Heart left ventricle (tissue), 16 donors: ENCODE results near the gene SERPINA9. TPM values are rescaled to one million over a fixed set of nuclear protein-coding genes. Genes with fewer than 3 reads are reported as not detected.

Experiments used
- ATAC-seq, 4 donors: fragments of 200-7000 bp; cut with Tn5 transposase; one replicate each; pipeline ENCODE4 v1.9.1; 2020 to 2022; ENCODE audit warnings: moderate library complexity in 4 of 4, mild to moderate bottlenecking in 3 of 4, moderate number of reproducible peaks in 1 of 4
- DNase-seq, 5 donors: peaks; one replicate each; pipeline ENCODE4 v3.0.0-alpha.2; 2020
- H3K27ac ChIP-seq, 12 donors: fragments of 200-600 bp; sonication (generic) in 4 of 12; one replicate each; pipeline versions ENCODE4 v1.5.0 to v1.8.0; 2016 to 2022; ENCODE audit warnings: mild to moderate bottlenecking in 2 of 12
- H3K27me3 ChIP-seq, 9 donors: fragments of 200-600 bp; sonication (generic) in 2 of 9; one replicate each; pipeline versions ENCODE4 v1.5.1 to v1.8.0; 2016 to 2022; ENCODE audit warnings: mild to moderate bottlenecking in 3 of 9
- H3K36me3 ChIP-seq, 9 donors: fragments of 200-600 bp; sonication (generic) in 2 of 9; one replicate each; pipeline versions ENCODE4 v1.5.0 to v1.8.0; 2018 to 2022; ENCODE audit warnings: mild to moderate bottlenecking in 2 of 9
- H3K4me1 ChIP-seq, 12 donors: fragments of 200-600 bp; sonication (generic) in 4 of 12; one replicate each; pipeline versions ENCODE4 v1.5.0 to v1.8.0; 2016 to 2022; ENCODE audit warnings: mild to moderate bottlenecking in 3 of 12
- H3K4me3 ChIP-seq, 12 donors: fragments of 200-600 bp; sonication (generic) in 4 of 12; one replicate each; pipeline versions ENCODE4 v1.5.0 to v1.8.0; 2017 to 2022; ENCODE audit warnings: mild to moderate bottlenecking in 9 of 12, moderate library complexity in 4 of 12
- H3K9me3 ChIP-seq, 12 donors: fragments of 200-600 bp; sonication (generic) in 4 of 12; one replicate each; pipeline versions ENCODE4 v1.5.0 to v1.8.0; 2016 to 2022; ENCODE audit warnings: mild to moderate bottlenecking in 1 of 12
- CTCF ChIP-seq, 12 donors: fragments of 200-600 bp; sonication (generic) in 4 of 12; IDR thresholded peaks; one replicate each; pipeline versions ENCODE4 v1.5.0 to v1.8.0; 2018 to 2022; ENCODE audit warnings: antibody characterized with exemption in 12 of 12, mild to moderate bottlenecking in 5 of 12
- POLR2A ChIP-seq, 2 donors: fragments of 450-650 bp; IDR thresholded peaks; one replicate each; pipeline ENCODE4 v1.6.1; 2017; ENCODE audit warnings: antibody characterized with exemption in 2 of 2, mild to moderate bottlenecking in 2 of 2, moderate library complexity in 2 of 2
- WGBS, 4 donors: extraction: QIAGEN DNeasy Blood & Tissue Kit in 2 of 4; methylation state at CpG; one replicate each; pipeline versions ENCODE4 v1.1.5 to v1.1.7; 2013 to 2018; 5-methylcytosine and 5-hydroxymethylcytosine counted together
- intact Hi-C, 10 donors: fragments of 100-400 bp; cut with DNase I; formaldehyde crosslinking; loops; one replicate each; pipeline versions ENCODE4 v1.11.1 to v1.14.2; 2022
- polyA plus RNA-seq, 2 donors: library from polyadenylated mRNA; stranded (reverse); fragments of 200-250 nt; gene quantifications; one replicate each; pipeline ENCODE4 v1.2.3, GENCODE V29; 2013
- total RNA-seq, 9 donors: library from RNA; depleted of rRNA in 2 of 9; stranded (reverse); fragments of >200 nt in 2 of 9; fragmentation: NEBNext Ultra II Directional in 3 of 9; extraction: Animal tissue kit (Norgen Biotek cat#: 25700) in 3 of 9; gene quantifications; one replicate each; pipeline versions ENCODE4 v1.1.0 to v1.2.4, GENCODE V29; 2016 to 2023
- donor health status: ischemic (EF 13 %, LVEDD 7.1; RV severe dilation, severe dysfunction).
- donor health status: healthy with polysubstance abuse.
- donor health status: DM: no; HTN: yes; CAD: no.
- donor health status: DM: no; HTN: no; CAD: no.
- donor health status: ischemic (EF 25% LVEDD 6.9; RV normal size, moderate dysfunction).
- donor health status: ischemic (EF 25% LVEDD 5.7; RV mildly dilated, moderate dysfunction).
- donor health status: healthy.
- donor health status: DM: yes; HTN: yes; CAD: no.
- donor health status: ischemic (EF 35%, LVEDD 5.7; RV mildly dilated, moderate dysfunction).
- donor health status: nonischemic (EF 11% LVEDD 7.7; RV severe dilation, severe dysfunction).
- donor health status: DM: yes; HTN: yes; CAD: no.
- donor health status: PGD.
- donor health status: ischemic (EF 29% LVEDD 5.4; RV normal size, mild dysfunction).
- donor health status: nonischemic (EF 23%, LVEDD 6.1; RV moderate dilation, normal function).

SERPINA9 gene
- total and polyA plus RNA-seq, 11 donors, result not detected

GRCh38 chr14:94521375-94522114 is 45.5 kb upstream of the SERPINA9 start:
- H3K4me1 ChIP-seq, result peaks cover 0 to 3% (median 0%) of the 10 kb centered on the region in 12 donors
- 47 to 83% (median 54%) methylated on average over 5 of the region's 5 CpGs for WGBS, 4 donors
- H3K4me3 ChIP-seq, result no peak overlapping the region
- peaks cover 0 to 4% (median 0%) of the 10 kb centered on the region in 12 donors for H3K9me3 ChIP-seq
- DNase-seq (no peak), ATAC-seq (no peak)
- intact Hi-C loops, result no loop called here
- H3K27me3 ChIP-seq, result peaks cover 0 to 28% (median 3%) of the 10 kb centered on the region in 9 donors
- H3K36me3 ChIP-seq, result no peaks in the 10 kb centered on the region
- H3K27ac ChIP-seq, result no peak overlapping the region
- no peak for TF ChIP-seq POLR2A (IDR thresholded peaks at IDR 0.05)
- no peak for TF ChIP-seq CTCF (IDR thresholded peaks at IDR 0.05)

- peaks cover 0 to 11% (median 5%) of the 10 kb centered on the region in 9 donors for H3K27me3 ChIP-seq
- intact Hi-C loops, result no loop called here
- 40 to 52% (median 46%) methylated on average over 7 of the region's 7 CpGs for WGBS, 4 donors
- no peak for TF ChIP-seq CTCF (IDR thresholded peaks at IDR 0.05)
- TF ChIP-seq POLR2A (IDR thresholded peaks at IDR 0.05), result no peak
- H3K36me3 ChIP-seq, result no peaks in the 10 kb centered on the region
- H3K27ac ChIP-seq, result no peak overlapping the region
- DNase-seq (no peak), ATAC-seq (no peak)
- H3K4me3 ChIP-seq, result no peak overlapping the region
- peaks cover 0 to 3% (median 0%) of the 10 kb centered on the region in 12 donors for H3K4me1 ChIP-seq
- H3K9me3 ChIP-seq, result no peaks in the 10 kb centered on the region
These were observed 41.8 kb upstream of the SERPINA9 start for GRCh38 chr14:94517641-94518257.

GRCh38 chr14:94517248-94517640 is 41.2 kb upstream of the SERPINA9 start:
- peaks cover 0 to 12% (median 5%) of the 10 kb centered on the region in 9 donors for H3K27me3 ChIP-seq
- H3K4me1 ChIP-seq, result peaks cover 0 to 3% (median 0%) of the 10 kb centered on the region in 12 donors
- no peak for DNase-seq
- no peaks in the 10 kb centered on the region for H3K36me3 ChIP-seq
- no peaks in the 10 kb centered on the region for H3K9me3 ChIP-seq
- intact Hi-C loops, result no loop called here
- no peak overlapping the region for H3K4me3 ChIP-seq
- no peak for TF ChIP-seq CTCF (IDR thresholded peaks at IDR 0.05)
- no peak for TF ChIP-seq POLR2A (IDR thresholded peaks at IDR 0.05)
- ATAC-seq, result no peak
- 62 to 66% (median 64%) methylated on average over 10 of the region's 10 CpGs for WGBS, 4 donors
- no peak overlapping the region for H3K27ac ChIP-seq

- ATAC-seq, result no peak
- peaks cover 0 to 3% (median 0%) of the 10 kb centered on the region in 12 donors for H3K4me1 ChIP-seq
- H3K36me3 ChIP-seq, result no peaks in the 10 kb centered on the region
- WGBS, 4 donors, result 85 to 88% (median 86%) methylated on average over 6 of the region's 6 CpGs
- no peak overlapping the region for H3K27ac ChIP-seq
- no peaks in the 10 kb centered on the region for H3K9me3 ChIP-seq
- no peak overlapping the region for H3K4me3 ChIP-seq
- no peak for DNase-seq
- TF ChIP-seq CTCF (IDR thresholded peaks at IDR 0.05) (no peak), POLR2A (IDR thresholded peaks at IDR 0.05) (no peak)
- H3K27me3 ChIP-seq, result peaks cover 0 to 20% (median 5%) of the 10 kb centered on the region in 9 donors
- intact Hi-C loops, result no loop called here
These were observed 39.9 kb upstream of the SERPINA9 start for GRCh38 chr14:94515856-94516255.
